Measurements from ENCODE around the gene IL1RAPL1.

The IL1RAPL1 gene

GRCh38 chrX:28966331-28966730 is 379.1 kb downstream of the IL1RAPL1 start:
- H3K4me3 ChIP-seq (ENCODE audit: low read depth, low read length), result no peak overlapping the region
- TF ChIP-seq CTCF (IDR thresholded peaks at IDR 0.05; ENCODE audit: low read depth, low read length, missing control alignments), result no peak
- DNase-seq (ENCODE audit: low read depth), result no peak

- TF ChIP-seq CTCF (IDR thresholded peaks at IDR 0.05; ENCODE audit: low read depth, low read length, missing control alignments), result no peak
- DNase-seq (ENCODE audit: low read depth), result no peak
- no peak overlapping the region for H3K4me3 ChIP-seq (ENCODE audit: low read depth, low read length)
Observed at GRCh38 chrX:28969126-28969525, 381.9 kb downstream of the IL1RAPL1 start.

GRCh38 chrX:28979877-28980276 is 392.6 kb downstream of the IL1RAPL1 start:
- DNase-seq (ENCODE audit: low read depth), result no peak
- no peak for TF ChIP-seq CTCF (IDR thresholded peaks at IDR 0.05; ENCODE audit: low read depth, low read length, missing control alignments)
- H3K4me3 ChIP-seq (ENCODE audit: low read depth, low read length), result no peak overlapping the region

GRCh38 chrX:28981952-28982351 is 394.7 kb downstream of the IL1RAPL1 start:
- DNase-seq (ENCODE audit: low read depth), result no peak
- no peak for TF ChIP-seq CTCF (IDR thresholded peaks at IDR 0.05; ENCODE audit: low read depth, low read length, missing control alignments)
- no peak overlapping the region for H3K4me3 ChIP-seq (ENCODE audit: low read depth, low read length)

GRCh38 chrX:28988246-28988645 is 401.0 kb downstream of the IL1RAPL1 start:
- no peak overlapping the region for H3K4me3 ChIP-seq (ENCODE audit: low read depth, low read length)
- no peak for DNase-seq (ENCODE audit: low read depth)
- no peak for TF ChIP-seq CTCF (IDR thresholded peaks at IDR 0.05; ENCODE audit: low read depth, low read length, missing control alignments)

GRCh38 chrX:28997706-28998463 is 410.6 kb downstream of the IL1RAPL1 start:
- H3K4me3 ChIP-seq (ENCODE audit: low read depth, low read length), result no peak overlapping the region
- DNase-seq (ENCODE audit: low read depth), result no peak
- TF ChIP-seq CTCF (IDR thresholded peaks at IDR 0.05; ENCODE audit: low read depth, low read length, missing control alignments), result no peak

- TF ChIP-seq CTCF (IDR thresholded peaks at IDR 0.05; ENCODE audit: low read depth, low read length, missing control alignments), result no peak
- DNase-seq (ENCODE audit: low read depth), result no peak
- no peak overlapping the region for H3K4me3 ChIP-seq (ENCODE audit: low read depth, low read length)
Observed at GRCh38 chrX:28998609-28999135, 411.4 kb downstream of the IL1RAPL1 start.

Data from GM12864 (cell line).